NCI-H524 (cell line): ENCODE measurements around the gene COL23A1.
A peak's percentile ranks its signal among the peaks of the same experiment; 100 is the strongest.
"Not testable (repeated sequence)": the region's sequence is repeated elsewhere in the genome, so short reads cannot be mapped to it uniquely, and the experiment has no call there.

Experiments used
- DNase-seq, 2 experiments: peaks; one replicate each; lab custom pipeline; 2025; lab: John Stamatoyannopoulos, UW

COL23A1 gene

DNA sequence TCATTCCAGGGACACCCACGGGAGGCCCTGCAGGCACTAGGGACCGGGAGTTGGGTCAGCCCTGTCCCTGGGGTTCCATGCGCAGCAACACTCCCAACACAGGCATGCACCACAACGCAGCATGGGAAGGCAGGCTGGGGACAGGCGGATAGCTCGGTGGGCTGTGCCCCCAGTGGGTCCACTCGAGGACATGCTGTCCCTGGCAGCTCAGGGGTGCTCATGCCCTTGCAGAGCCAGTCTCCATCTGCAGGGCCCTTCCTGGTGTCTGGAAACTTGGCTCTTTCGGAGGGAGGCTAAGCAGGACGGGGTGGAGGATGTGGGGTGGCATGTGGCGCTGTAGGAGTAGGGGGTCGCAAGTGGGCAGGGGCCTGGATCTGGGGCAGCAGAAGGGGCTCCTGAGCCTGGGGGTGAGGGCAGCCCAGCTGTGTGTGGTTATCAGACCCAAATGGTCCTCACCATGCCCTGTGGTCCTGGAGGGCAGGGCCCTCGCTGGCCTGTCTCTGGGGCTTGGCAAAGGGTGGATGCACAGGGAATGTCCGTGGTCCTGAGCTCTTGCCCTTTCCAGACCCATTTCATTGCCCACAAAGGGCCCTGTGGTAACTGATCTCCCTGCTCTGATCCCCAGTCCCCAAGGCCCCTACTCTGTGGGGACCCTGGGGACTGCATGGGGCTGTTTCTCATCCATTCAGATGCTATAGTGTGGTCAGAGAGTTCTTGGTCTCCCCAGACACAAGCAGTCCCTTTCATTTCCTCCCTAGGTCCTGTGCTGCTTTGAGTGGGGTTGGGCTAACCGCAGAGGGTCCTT lies 267.3 kb downstream of the COL23A1 start:
- no peak for DNase-seq

DNA sequence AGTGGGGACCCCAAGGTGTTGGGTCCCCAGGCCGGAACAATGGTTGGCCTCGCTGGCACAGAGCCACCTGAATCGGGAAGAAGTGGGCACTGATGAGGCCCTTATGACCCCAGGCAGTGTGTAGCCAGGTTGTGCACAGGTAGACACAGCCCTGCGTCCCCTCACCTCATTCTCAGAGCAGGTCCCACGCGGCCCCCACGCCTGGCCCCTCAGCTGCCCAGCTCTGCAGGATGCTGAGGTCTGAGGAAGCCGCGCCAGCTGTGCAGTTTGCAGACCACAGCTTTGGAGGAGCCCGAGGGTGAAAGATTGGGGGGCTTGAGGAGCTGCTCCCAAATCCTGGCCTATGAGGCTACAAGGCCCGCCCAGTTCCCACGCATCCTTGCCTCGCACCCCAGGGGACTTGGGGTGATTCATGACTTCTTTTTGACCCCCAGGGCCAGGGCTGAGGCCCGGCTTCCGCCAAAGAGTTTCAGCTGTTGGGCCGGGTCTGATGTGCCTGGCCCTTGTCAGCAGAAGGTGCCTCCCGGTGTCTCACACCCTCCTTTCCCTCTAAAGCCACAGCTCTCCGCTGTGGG lies 269.8 kb downstream of the COL23A1 start:
- DNase-seq: no peak

DNA sequence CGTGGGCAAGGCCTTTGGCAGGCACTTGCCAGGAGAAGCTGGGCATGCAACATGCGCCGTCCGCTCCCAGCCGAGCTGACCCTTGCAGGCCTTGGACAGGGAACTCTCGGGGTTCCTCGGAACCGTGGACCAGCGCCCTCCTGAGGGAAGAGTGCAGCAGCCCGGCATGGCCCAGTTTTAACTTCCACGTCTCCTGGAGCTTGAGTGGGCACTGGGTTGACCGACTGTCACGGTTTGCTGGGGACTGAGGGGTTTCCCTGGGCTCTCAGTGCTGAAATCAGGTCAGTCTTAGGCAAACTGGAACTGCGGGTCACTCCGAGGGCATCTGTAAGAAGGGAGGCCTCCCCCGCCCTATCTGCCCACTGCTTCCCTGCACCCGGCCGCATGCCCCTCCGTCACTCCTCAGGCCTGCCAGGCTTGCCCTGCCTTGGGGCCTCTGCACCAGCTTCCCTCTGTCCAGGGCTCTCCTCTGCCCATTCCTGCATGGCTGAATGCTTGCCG lies 270.6 kb downstream of the COL23A1 start:
- DNase-seq: no peak

DNA sequence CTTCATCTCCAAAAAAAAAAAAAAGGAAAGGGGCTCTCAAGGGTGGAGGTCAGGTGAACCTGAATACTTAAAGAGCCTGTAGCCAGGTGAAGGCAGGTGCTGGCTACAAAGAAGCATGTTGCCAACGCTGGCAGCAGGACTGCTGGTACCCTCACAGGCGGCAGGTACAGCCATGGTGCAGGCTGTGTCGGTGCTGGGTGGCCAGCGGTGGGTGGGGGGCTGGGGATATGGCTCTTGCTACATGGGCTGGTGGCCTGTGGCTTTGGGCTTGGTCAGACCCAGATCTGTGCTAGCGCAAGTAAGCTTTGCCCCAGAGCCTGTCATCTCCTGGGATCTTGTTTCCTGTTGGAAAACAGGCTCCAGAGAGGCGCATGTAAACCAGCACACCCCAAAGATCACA lies 271.3 kb downstream of the COL23A1 start:
- no peak for DNase-seq

DNA sequence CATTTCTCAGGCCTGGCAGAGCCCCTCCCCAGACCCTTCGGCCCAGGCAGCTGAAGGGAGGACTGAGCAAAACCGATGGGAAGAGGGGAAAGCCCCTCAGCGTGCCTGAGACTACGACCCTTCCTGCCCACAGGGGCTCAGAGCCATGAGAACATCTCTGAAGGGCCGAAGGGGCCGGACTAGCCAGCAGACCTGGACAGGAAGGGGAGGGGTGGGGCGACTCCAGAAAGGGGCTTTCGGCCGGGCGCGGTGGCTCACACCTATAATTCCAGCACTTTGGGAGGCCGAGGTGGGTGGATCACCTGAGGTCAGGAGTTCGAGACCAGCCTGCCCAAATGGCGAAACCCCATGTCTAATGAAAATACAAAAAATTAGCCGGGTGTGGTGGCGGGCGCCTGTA lies 271.8 kb downstream of the COL23A1 start:
- DNase-seq: no peak

DNA sequence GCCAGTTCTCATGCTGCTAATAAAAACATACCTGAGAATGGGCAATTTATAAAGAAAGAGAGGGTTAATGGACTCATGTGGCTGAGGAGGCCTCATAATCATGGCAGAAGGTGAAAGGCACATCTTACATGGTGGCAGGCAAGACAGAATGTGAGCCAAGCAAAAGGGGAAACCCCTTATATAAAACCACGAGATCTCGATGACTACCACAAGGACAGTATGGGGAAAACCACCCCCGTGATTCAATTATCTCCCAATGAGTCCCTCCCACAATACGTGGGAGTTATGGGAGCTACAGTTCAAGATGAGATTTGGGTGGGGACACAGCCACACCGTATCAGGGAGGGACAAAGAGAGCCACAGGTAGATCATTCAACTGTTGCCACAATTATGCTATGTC lies 272.5 kb downstream of the COL23A1 start:
- DNase-seq: not testable (repeated sequence)

DNA sequence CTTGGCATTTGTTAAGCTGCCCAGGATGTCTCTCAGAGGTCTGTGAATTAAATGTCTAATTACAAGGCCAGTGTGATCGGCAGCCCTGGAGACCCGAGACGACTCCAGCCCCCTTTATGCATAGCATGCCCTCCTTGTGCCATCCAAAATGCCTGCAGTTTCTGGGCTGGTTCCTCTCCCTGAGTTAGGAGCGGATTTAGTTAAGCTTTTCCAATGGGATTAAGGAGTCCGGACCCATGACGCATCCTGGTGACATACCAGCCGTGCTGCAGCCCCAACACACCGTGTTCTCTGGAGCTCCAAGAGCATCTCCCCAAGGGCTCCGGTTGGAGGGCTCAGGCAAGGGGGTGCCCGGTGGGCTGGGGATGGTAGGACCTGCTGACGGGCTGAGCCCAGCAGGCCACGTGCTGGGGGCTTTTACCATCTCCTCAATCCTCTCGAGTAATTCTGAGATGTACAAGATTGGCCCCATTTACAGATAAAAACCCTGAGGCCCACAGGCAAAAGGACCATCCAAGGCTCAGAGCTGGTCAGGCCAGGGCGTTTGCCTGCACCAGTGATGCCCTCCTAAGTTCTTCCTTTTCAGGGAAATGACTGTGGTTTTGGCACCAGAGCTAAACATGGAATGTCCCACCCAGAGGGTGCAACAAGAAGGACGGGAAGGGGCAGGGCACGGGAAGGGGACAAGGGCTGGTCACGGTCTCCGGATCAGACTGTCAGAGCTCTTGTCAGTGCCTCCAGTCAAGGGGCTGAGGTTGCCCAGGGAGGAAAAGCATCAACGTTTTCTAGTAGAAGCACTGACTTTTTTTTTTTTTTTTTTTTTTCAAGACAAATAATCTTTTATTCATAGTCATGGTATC lies 275.0 kb downstream of the COL23A1 start:
- peak in 1 of 2 experiments; percentile 9 for DNase-seq

DNA sequence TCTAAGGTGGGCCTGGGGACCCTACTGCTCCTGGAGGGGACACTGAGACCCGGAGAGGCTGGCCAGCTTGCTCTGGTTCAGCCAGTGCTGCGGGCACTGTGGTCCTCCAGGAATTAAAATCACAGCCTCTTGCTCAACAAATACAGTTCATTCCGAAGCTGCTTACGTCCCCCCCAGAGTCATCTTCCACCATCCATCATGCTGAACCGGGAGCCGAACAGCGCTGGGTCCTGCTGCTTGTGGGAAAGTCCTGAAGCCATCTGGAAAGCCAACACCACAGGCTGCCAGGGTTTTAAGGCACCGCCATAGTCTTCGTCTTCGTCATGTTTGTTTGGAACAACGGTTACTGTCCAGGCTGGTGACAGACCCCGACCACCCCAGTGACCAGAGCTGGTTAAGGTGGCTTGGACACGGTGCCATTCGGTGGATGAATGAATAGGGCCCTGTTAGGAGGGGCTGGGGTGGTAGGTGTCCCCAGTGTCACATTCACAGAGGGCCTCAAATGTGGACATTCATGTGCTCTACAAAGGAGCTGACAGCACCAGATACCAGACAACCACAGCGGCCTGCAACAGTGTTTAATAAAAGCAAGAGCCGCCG lies 276.0 kb downstream of the COL23A1 start:
- DNase-seq: no peak

DNA sequence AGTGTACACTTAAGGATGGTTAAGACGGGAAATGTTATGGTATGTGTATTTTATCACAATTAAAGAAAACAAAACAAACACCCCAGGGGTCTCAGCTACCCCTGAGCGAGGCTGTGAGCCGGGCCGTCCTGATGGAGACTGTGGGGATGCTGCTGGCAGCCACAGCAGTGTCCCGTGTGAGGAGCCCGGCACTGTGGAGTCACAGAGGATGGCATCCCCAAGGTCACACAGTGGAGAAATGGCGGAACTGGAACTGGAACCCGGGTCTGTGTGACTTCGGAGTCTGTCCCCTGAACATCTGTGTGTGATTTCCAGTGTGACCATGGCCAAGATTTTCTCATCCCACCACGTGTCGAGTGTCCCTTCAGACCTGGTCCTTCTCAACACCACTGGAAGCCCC lies 276.9 kb downstream of the COL23A1 start:
- no peak for DNase-seq

DNA sequence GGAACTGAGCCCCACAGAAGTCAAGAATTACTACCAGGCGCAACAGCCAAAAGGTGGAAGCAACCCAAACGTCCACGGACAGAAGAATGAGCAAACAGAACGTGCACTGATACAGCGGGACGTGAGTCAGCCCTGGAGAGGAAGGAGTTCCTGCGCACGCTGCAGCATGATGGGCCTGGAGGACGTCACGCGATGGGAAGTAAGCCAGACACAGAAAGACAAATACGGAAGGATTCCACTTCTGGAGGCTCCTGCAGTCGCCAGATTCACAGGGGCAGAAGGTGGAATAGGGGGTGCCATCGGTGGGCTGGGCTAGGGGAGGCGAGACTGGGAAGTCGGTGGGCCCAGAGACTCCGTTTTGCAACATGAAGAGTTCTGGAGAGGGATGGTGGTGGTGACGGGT lies 277.3 kb downstream of the COL23A1 start:
- no peak for DNase-seq

DNA sequence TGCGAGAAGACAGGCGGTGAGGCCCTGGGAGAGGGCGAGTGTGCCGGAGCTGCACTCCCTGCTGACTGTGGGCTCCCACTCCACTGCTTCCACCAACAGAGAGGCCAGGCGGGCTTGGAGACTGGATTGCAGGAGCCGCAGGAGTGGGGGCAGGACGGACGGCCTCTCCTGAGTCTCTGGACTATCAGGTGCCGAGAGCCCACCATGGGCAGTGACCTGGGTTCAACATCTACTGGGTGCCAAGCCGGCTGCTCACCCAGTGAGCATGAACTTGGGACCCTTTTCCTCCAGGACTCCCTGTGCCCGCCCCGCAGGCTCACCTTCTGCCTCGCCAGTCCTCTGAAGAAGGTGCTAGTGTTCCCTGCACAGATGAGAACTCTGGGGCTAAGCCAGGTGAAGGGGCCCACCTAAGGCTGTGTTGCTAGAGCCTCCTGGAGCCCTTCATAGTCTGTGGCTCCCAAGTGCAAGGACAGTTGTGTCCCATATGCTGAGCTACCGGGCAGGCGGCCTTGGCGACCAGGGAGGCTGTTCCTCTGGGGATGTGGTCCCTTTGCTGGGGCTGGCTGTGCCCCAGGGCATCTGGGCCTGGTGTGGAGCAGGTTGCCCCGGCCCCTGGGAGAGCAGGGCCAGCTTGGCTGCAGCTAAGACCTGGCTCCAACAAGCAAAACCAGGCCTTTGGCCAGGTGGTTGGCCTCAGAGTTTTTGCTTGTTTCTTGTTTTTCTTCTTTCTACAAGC lies 279.9 kb downstream of the COL23A1 start:
- no peak for DNase-seq

DNA sequence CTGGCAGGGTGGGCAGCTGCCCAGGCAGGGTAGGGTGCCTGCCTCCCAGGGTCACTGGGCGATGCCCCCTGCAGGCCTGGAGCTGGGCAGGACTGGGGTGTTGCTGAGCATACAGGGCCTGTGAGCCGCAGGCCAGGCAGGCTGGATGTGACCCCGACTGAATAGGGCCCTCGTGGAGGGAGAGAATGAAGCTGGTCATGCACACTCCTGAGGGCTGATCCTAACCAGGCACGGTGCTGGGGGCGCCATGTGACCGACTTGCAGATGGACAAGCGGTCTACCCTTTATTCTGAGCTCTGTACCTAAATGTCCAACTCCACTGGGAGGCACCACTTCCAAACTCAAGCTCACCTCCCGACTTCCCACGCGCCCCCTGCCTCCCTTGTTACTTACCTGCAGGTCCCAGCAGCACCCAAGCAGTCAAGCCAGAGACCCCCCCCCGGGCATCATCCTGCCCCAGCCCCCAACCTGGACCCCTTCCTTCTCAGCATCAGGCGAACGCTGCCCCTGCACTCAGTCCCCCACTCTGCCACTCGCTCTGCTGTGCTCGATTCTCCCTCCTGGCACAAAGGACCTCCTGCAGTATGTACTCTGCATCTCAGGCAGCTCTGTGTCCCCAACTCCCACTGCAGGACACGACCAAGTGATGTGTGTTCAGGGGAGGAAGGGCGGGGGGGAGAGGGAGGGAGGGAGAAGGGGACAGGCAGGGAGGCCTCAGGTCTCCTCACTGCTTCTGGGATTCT lies 280.8 kb downstream of the COL23A1 start:
- DNase-seq: no peak

DNA sequence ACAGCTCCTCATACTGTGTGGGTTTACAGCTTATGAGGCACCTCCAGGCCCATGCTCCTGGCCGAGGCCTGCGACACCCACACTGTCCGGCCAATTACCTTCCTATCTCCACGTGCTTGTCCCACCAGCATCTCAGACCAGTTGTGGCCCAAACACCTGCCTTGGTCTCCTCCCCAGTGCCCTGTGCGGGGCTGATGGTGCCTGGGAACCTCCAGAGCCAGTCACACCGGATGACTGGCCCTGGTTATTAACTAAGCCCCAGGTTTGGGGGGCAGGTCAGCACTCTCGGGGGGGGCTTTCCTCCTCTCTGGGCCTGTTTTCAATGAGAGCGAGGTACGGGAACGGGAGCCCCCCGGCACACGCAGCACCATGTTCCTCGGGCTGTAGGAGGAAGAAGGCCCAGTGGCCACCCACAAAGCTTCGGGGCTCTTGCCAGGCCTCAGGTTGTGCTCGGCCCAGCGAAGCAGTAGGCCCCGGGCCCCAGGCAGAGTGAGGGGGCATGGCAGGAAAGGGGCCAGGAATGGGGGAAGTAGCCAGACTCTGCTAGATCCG lies 281.6 kb downstream of the COL23A1 start:
- DNase-seq: no peak

DNA sequence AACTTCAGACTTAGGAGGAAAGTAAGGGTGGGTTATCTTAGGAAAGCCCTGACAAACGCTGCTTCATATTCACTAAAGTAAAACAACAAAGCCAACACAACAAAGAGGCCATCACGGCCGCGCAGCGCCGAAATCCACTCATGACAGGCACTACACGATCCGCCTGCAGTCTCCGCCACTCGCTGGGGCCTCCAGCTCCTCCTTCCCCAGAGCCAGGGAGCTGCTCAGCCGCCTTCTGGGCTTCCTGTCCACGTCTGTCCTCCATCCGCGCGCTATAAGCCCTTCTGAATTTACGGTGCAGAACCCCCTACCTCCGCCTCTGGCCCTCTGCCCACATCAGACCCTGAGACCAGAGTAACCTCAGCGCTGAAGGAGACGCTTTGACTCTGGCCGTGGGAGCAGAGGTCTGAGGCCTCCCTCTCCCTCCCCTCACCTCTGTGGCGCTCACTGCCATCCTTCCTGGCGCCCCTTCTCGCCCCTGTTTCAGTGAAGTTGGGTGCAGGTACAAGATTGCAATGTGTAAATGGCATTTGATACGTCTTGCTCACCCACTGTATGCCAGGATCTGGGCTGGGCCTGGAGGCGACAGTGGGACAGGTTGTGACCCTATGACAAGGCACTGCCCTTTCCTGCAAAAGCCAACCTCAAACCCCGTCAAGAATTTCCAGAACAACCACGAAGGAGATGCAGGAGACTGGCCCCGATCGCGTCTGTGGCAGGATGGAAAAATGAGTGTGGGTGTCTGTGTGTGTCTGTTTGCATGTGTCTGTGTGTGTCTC lies 282.7 kb downstream of the COL23A1 start:
- DNase-seq: no peak

DNA sequence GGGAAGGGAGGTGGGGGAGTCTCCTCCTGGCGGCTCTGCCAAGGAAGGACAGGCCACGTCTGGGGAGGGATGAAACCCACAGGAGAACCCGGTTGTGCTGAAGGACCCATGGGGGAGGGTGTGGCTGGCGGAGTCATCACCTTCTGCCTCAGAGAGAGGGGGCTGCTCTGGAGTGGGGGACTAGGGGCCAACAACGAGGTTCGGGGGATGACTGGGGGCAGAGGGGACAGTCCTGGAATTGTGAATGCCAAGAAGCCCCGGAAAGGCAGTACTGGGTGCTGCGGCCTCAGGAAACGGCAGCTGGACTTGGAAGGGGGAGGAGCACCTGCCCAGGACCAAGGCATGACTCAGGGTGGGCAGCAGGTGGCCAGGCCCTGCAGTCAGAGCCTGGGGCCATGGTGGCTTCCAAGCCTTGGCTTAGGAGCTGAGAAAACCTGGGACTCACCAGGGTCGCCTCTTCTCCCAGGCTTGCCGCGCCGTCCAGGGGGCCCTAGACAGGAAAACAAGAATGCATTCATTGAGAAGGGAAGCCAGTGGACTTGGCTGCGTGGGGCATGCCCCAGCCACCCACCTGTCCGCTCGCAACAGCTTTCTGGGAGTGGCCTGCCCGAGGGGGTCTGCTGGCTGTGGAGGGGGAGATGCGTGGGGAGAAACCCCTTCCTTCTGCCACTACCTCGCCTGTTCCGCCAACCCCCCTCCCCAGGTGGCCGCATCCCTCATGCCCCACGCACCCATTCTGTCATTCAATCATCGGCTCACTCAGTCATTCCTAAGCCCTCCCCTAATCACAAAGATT lies 283.6 kb downstream of the COL23A1 start:
- peak in 1 of 2 experiments; percentile 18 for DNase-seq

DNA sequence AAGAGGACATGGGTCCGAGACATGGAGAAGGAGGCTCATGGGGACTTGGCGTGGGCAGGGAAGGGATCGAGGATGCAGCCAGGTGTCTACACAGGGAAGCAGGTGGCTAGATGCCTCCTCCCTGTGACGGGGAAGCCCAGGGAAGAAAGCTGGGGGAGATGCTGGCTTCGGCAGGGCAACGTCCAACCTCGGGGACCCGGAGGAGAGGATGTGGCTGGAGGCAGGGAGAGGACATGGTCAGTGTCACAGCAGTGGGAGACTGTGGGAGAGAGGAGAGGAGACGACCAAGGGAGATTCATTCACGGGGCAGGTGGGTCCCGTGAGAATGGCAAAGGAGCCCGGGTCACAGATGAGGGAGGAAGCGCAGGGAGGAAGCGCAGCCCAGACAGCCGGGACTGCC lies 284.4 kb downstream of the COL23A1 start:
- DNase-seq: no peak

DNA sequence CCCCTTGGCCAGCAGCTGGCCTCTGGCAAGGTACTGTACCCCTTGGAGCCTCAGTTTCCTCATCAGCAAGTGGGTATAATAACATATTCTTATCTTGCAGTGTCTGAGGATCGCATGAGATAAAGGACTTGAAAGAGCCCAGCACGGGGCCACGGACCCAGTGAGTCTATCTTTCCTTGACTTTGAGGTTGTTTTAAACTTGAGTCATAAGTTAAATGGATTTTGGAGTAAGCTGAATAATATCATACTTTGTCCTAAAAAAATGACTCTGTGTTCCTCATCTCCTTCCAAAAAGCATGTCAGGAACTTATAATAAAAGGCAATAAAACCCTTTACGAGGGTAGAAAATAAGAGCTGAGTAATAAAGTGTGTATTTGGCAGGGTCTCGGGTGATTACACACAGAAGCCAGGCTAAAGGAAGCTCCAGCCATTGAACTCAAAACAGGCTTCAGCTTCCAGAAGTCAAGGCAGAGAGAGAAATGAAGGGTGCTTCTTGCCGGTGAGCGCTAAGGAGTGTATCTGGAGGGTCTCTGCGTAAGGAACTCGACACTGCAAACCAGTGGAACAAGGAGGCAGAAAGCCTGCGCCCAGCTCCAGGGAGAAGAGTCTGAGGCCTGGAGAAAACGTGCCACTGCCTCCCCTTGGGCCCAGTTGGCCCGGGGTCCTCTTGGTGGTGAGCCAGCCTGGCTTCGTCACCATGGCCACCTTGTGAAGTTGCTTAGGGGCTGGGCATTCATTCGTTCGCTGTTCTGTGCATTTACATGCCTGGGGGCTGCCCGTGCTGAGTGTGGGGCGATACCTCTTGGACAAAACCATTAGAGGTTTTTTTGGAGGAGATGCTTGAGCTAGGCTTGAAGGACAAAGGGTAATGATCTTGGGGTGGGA lies 285.2 kb downstream of the COL23A1 start:
- DNase-seq: no peak

DNA sequence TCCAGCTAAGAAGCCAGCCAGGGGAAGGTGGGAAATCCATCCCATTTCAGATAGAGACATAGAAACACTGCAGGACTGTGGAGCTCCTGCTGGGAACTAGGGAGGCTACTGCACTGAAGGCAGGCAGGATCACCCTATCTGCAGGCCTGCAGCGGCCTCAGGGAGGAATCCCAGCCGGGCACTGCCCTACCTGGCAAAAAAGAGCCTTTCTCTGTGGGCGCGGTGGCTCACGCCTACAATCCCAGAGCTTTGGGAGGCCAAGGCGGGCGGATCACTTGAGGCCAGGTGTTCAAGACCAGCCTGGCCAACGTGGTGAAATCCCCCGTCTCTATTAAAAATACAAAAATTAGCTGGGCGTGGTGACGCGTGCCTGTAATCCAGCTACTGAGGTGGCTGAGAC lies 286.2 kb downstream of the COL23A1 start:
- DNase-seq: no peak
